Activated T-helper 1 cell treated with anti-CD3 and anti-CD28 coated beads, Interleukin-12 subunit alpha, Interleukin-12 subunit beta, Interleukin-2, Interleukin-4 antibody, amounts not matched to agents 30 ng/mL and 10 ng/mL and 1 ng/mL, durations not matched to agents 14 hours and 24 hours and 36 hours (primary cell): ENCODE data around the gene SYT5. TPM values are rescaled to one million over a fixed set of nuclear protein-coding genes. Genes with fewer than 3 reads are reported as not detected.

Experiments
- DNase-seq: peaks from one replicate; pipeline ENCODE4 v3.0.0; 2021; ENCODE audit warnings: low spot score
- H3K27ac Mint-ChIP-seq: one replicate; pipeline ENCODE4 v1.8.0; 2021; ENCODE audit warnings: mild to moderate bottlenecking, mixed read lengths
- H3K27me3 Mint-ChIP-seq: one replicate; pipeline ENCODE4 v1.8.0; 2022; ENCODE audit warnings: mild to moderate bottlenecking, moderate library complexity, mixed read lengths; ENCODE audit not compliant: insufficient read depth
- H3K36me3 Mint-ChIP-seq: one replicate; pipeline ENCODE4 v1.8.0; 2021; ENCODE audit warnings: low read depth, mixed read lengths
- H3K4me1 Mint-ChIP-seq: one replicate; pipeline ENCODE4 v1.8.0; 2021; ENCODE audit warnings: low read depth, mixed read lengths
- H3K4me3 Mint-ChIP-seq: one replicate; pipeline ENCODE4 v1.8.0; 2021; ENCODE audit warnings: mild to moderate bottlenecking, moderate library complexity, mixed read lengths
- H3K9me3 Mint-ChIP-seq: one replicate; pipeline ENCODE4 v1.8.0; 2021; ENCODE audit warnings: mixed read lengths
- intact Hi-C: fragments of 100-400 bp; cut with micrococcal nuclease; formaldehyde crosslinking; loops from one replicate; pipeline ENCODE4 v1.15.1; 2024
- total RNA-seq: library from RNA; stranded (reverse); gene quantifications from 2 replicates; pipeline ENCODE4 v1.2.3, GENCODE V29; 2022

SYT5 gene
- total RNA-seq, 1 donor from 2014 or later: not detected

DNA sequence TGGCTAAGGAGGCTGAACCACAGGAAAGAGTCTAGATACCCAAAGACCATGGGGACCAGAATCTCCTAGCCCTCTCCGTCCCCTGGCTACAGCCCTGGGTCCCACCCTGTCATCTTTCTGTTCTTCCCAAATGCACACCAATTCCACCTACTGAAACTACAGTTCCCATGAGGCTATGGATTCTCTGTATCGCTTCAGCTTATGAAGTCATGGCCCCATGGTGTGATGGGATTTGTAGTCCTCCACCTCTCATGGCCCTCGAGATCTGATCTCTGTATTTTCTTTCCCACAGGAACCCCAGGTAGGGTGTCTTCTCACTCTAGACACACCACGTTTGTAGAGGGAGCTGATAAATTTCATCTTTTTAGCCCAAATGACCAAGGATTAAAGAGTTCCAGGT, 17.4 kb upstream of the SYT5 start:
- Mint-ChIP-seq H3K27ac (no peak overlapping the region), H3K36me3 (no peaks in the 10 kb centered on the region), H3K4me1 (no peaks in the 10 kb centered on the region), H3K9me3 (no peaks in the 10 kb centered on the region), H3K4me3 (no peak overlapping the region), H3K27me3 (peaks cover 8% of the 10 kb centered on the region)
- intact Hi-C loops: no loop called here
- DNase-seq: no peak

DNA sequence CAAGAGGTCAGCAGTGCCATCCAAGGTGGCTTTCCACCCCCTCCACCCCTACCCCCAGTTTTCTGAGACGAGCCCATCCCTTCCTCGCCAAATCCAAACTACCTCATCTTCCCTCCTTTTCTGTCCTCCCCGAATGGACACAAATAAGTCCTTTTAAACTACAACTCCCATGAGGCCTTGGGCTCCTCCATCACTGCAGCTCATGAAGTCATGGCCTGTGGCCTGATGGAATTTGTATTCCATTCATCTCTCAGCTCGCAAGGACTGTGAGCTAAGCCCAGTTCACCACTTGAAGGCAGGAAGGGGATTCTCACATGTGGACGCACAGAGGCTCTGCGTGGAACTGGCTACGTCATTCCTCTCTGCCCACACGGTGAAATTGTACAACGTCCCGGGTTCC, 16.7 kb upstream of the SYT5 start:
- Mint-ChIP-seq H3K9me3 (no peaks in the 10 kb centered on the region), H3K27ac (no peak overlapping the region), H3K36me3 (no peaks in the 10 kb centered on the region), H3K27me3 (peaks cover 8% of the 10 kb centered on the region), H3K4me3 (no peak overlapping the region), H3K4me1 (no peaks in the 10 kb centered on the region)
- intact Hi-C loops: no loop called here
- DNase-seq: no peak

GRCh38 chr19:55193481-55193880, 13.4 kb upstream of the SYT5 start:
- Mint-ChIP-seq H3K36me3 (no peaks in the 10 kb centered on the region), H3K27ac (no peak overlapping the region), H3K9me3 (no peaks in the 10 kb centered on the region), H3K4me1 (peaks cover 11% of the 10 kb centered on the region), H3K4me3 (no peak overlapping the region), H3K27me3 (peaks cover 2% of the 10 kb centered on the region)
- intact Hi-C loops: no loop called here
- DNase-seq: no peak

DNA sequence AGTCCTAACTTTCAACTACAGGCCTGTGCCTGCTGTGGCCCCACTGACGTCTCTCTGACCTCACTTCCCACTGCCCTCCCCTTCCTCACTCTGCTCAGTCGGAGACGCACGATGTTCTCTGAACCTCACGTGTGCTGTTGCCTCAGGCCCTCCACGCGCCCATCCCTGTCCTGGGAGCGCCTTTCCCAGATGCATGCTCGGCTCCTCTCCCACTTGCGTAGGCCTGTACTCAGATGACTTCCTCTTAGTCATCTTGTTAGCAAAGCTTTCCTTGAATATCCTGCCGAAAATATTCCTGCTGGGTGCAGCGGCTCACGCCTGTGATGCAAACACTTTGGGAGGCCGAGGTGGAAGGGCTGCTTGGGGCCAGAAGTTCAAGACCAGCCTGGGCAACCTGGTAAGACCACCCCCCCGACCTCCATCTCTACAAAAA, 9.3 kb upstream of the SYT5 start:
- H3K36me3 Mint-ChIP-seq: no peaks in the 10 kb centered on the region
- H3K27ac Mint-ChIP-seq: peak overlapping the region; percentile 51
- H3K9me3 Mint-ChIP-seq: no peaks in the 10 kb centered on the region
- H3K4me3 Mint-ChIP-seq: no peak overlapping the region
- intact Hi-C loops: no loop called here
- peaks cover 17% of the 10 kb centered on the region for H3K4me1 Mint-ChIP-seq
- no peaks in the 10 kb centered on the region for H3K27me3 Mint-ChIP-seq
- no peak for DNase-seq

DNA sequence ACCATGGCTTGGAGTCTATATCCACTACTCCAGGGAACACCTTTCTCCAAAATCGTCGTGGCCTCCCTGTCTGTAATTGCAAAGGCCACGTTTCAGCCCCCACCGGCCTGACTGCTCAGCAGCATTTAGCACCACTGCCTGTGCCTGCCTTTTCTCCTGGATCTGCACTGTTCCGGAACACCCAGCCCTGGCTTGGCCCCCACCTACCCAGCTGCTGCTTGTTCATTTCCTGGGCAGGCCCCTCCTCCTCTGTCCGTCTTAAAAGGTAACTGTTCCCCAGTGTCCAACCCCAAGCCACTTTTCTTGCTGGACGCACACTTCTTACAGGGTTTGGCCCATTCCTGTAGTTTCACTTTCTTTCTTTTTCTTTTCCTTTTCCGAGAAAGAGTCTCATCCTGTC, 8.5 kb upstream of the SYT5 start:
- no peaks in the 10 kb centered on the region for H3K9me3 Mint-ChIP-seq
- intact Hi-C loops: no loop called here
- no peaks in the 10 kb centered on the region for H3K36me3 Mint-ChIP-seq
- H3K4me1 Mint-ChIP-seq: peaks cover 17% of the 10 kb centered on the region
- H3K27ac Mint-ChIP-seq: no peak overlapping the region
- DNase-seq: no peak
- H3K4me3 Mint-ChIP-seq: no peak overlapping the region
- H3K27me3 Mint-ChIP-seq: no peaks in the 10 kb centered on the region

DNA sequence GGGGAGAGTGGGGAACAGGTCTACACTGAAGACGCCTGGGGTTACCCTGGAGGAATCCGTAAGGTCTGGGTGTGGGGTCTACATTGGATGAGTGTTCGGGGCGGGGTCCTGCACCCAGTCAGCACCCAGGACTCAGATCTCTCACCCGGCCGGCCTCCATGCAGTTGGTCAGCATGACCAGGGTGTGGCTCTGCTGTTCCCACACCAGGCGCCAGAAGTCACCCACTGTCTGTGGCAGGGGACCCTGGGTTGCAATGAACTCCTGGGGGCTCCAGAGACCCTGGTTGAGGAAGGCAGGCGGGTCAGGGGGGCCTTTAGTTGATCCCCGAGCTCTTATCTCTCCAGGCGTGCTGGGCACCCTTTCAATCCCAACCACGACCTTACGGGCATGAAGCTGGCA, 6.0 kb upstream of the SYT5 start:
- DNase-seq: no peak
- H3K36me3 Mint-ChIP-seq: no peaks in the 10 kb centered on the region
- no peaks in the 10 kb centered on the region for H3K9me3 Mint-ChIP-seq
- intact Hi-C loops: no loop called here
- peaks cover 5% of the 10 kb centered on the region for H3K27me3 Mint-ChIP-seq
- no peak overlapping the region for H3K27ac Mint-ChIP-seq
- H3K4me3 Mint-ChIP-seq: no peak overlapping the region
- H3K4me1 Mint-ChIP-seq: peaks cover 17% of the 10 kb centered on the region

GRCh38 chr19:55181740-55182139, 1.7 kb upstream of the SYT5 start:
- H3K4me1 Mint-ChIP-seq: peaks cover 10% of the 10 kb centered on the region
- H3K4me3 Mint-ChIP-seq: no peak overlapping the region
- no peak overlapping the region for H3K27ac Mint-ChIP-seq
- no peak for DNase-seq
- H3K27me3 Mint-ChIP-seq: peaks cover 23% of the 10 kb centered on the region
- intact Hi-C loops: no loop called here
- no peaks in the 10 kb centered on the region for H3K36me3 Mint-ChIP-seq
- no peaks in the 10 kb centered on the region for H3K9me3 Mint-ChIP-seq

GRCh38 chr19:55178781-55179599, 1.1 kb downstream of the SYT5 start:
- H3K4me3 Mint-ChIP-seq: peak overlapping the region; percentile 64
- H3K9me3 Mint-ChIP-seq: no peaks in the 10 kb centered on the region
- H3K36me3 Mint-ChIP-seq: no peaks in the 10 kb centered on the region
- intact Hi-C loops: loop anchor here (1.0 to 2.0 kb wide), 3 partner anchors 38 to 160 kb away; partner anchors contain the start of genes KMT5C and PPP6R1
- H3K27me3 Mint-ChIP-seq: peaks cover 36% of the 10 kb centered on the region
- peaks cover 11% of the 10 kb centered on the region for H3K4me1 Mint-ChIP-seq
- DNase-seq: peak; percentile 90
- peak overlapping the region; percentile 34 for H3K27ac Mint-ChIP-seq

- Mint-ChIP-seq H3K9me3 (no peaks in the 10 kb centered on the region), H3K36me3 (no peaks in the 10 kb centered on the region), H3K27ac (no peak overlapping the region), H3K27me3 (peaks cover 53% of the 10 kb centered on the region), H3K4me3 (no peak overlapping the region), H3K4me1 (peaks cover 20% of the 10 kb centered on the region)
- intact Hi-C loops: no loop called here
- DNase-seq: no peak
Measured at GRCh38 chr19:55176076-55176475, 4.0 kb downstream of the SYT5 start.

DNA sequence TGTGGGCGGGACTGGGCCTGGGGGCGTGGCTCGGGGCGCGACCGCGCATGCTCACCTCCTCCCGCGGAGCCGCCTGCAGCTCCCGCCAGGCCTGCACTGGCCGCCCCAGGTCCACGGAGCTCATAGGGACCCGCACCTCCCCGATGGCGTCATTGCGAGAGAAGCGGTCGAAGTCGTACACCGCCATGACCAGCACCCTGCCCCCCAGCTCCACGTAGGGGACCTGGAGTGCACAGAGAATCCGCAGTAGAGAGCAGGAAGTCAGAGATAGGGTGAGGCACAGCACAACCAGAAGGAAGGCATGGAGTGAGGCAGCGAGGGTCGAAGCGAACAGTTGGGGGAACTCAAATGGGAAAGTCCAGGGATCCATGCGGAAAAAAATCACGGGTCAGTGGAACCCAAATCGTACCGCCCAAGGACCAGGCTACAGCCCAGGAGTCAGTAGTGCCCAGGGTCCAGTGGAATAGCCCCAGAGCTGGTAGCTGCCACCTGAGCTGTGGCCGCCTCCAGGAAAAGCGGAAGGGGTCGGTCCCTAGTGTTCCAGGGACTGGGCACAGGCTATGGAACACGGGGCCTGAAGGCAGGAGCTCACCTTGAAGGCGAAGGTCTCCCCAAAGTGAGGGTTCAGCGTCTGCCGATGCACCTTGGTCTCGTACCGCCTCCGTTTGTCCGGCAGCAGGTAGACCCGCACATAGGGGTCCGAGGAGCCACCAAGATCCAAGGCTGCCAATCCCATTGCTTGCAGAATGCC, 4.8 kb downstream of the SYT5 start:
- peaks cover 17% of the 10 kb centered on the region for H3K4me1 Mint-ChIP-seq
- no peak overlapping the region for H3K4me3 Mint-ChIP-seq
- intact Hi-C loops: loop anchor here (2.0 kb wide), 1 partner anchor 14 kb away; no protein-coding TSS in a partner anchor
- H3K27ac Mint-ChIP-seq: no peak overlapping the region
- H3K27me3 Mint-ChIP-seq: peaks cover 52% of the 10 kb centered on the region
- no peak for DNase-seq
- no peaks in the 10 kb centered on the region for H3K9me3 Mint-ChIP-seq
- H3K36me3 Mint-ChIP-seq: no peaks in the 10 kb centered on the region

DNA sequence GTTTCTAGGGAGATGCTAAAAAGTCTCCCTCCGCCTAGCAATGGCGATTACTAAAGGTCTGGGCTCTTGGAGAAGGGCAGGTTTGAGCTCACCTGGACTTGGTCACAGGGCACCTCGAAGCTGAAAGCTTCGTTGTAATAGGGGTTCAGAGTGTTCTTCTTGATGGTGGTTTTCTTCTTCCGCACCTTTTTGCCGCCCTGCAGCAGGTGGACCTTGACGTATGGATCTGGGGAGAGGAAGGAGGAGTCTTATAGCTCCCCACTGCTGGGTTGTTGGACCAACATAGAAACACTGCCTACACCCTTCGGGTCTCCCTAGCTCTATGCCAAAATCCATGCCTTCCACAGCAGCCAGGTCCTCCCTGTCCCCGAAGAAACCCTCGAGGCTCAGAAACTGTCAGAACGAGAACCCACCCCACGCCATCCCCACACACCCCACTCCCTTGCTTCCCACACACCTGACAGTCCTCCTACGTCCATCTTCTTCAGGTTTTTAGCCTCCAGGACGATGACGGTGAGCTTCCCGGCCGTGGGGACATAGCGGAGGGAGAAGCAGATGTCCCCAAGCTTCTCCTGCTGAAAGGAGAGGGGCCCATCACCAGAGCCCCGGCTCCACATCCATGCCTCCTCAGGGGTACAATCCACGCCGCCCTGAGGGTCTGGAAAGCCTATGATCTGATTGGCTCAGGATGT, 5.5 kb downstream of the SYT5 start:
- Mint-ChIP-seq H3K4me1 (peaks cover 15% of the 10 kb centered on the region), H3K36me3 (no peaks in the 10 kb centered on the region), H3K27me3 (peaks cover 49% of the 10 kb centered on the region), H3K9me3 (no peaks in the 10 kb centered on the region), H3K27ac (no peak overlapping the region), H3K4me3 (peak overlapping the region; percentile 72)
- intact Hi-C loops: loop anchor here (2.0 kb wide), 1 partner anchor 14 kb away; no protein-coding TSS in a partner anchor
- no peak for DNase-seq

GRCh38 chr19:55173714-55174409, 6.2 kb downstream of the SYT5 start:
- Mint-ChIP-seq H3K4me3 (peak overlapping the region; percentile 72), H3K36me3 (no peaks in the 10 kb centered on the region), H3K4me1 (peaks cover 15% of the 10 kb centered on the region), H3K27ac (no peak overlapping the region), H3K9me3 (no peaks in the 10 kb centered on the region), H3K27me3 (peaks cover 53% of the 10 kb centered on the region)
- peak; percentile 45 for DNase-seq
- intact Hi-C loops: loop anchor here (2.0 kb wide), 1 partner anchor 13 kb away; no protein-coding TSS in a partner anchor
